ENCODE results near the gene CTNNA3. TPM values are rescaled to one million over a fixed set of nuclear protein-coding genes. Genes with fewer than 3 reads are reported as not detected.

CTNNA3 gene
- total RNA-seq, 1 experiment from 2014 or later = 0.32 TPM

GRCh38 chr10:67537906-67538305 lies 158.1 kb downstream of the CTNNA3 start (continued):
- no peak for TF ChIP-seq CTCF (IDR thresholded peaks at IDR 0.05 in 2 of 3, conservative IDR thresholded peaks at IDR 0.05 in 1 of 3; ENCODE audit: borderline replicate concordance in 1 of 3, insufficient read depth in 1 of 3, low read depth in 2 of 3, low read length in 2 of 3)

DNA sequence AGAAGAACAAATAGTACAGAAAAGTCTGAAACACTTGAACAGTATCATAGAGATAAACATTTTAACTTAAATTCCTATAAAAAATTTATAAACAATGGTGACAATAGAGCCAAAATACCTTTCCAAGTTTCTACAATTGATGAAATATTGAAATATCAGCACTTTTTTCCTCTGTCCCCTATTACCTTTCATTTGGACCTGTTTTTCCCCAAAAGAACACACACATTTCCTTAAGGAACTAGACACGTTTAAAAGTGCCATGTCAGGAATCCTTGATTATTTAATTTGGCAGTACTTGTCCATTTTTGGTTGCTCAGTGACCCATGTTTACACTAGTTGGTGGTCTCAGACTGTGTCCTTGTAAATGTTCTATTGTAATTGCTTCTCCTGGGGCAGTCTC lies 162.6 kb downstream of the CTNNA3 start:
- CTCF ChIA-PET = no interaction called here
- no peak for DNase-seq (ENCODE audit: low read depth, low spot score)
- no peaks in the 10 kb centered on the region for H3K9me2 ChIP-seq (ENCODE audit: insufficient read depth)
- H3K9ac ChIP-seq (ENCODE audit: low read length) = no peak overlapping the region
- no peak overlapping the region for H2AFZ ChIP-seq (ENCODE audit: low read depth, low read length, poor library complexity, severe bottlenecking)
- H4K20me1 ChIP-seq (ENCODE audit: insufficient read depth) = no peaks in the 10 kb centered on the region
- H3K79me2 ChIP-seq (ENCODE audit: insufficient read depth, low read length) = no peaks in the 10 kb centered on the region
- intact Hi-C loops (cut with micrococcal nuclease) = no loop called here
- no peak overlapping the region for H3K27ac ChIP-seq (ENCODE audit: low read depth, low read length)
- H3K4me1 ChIP-seq (ENCODE audit: control insufficient read depth in 1 of 2, insufficient read depth in 2 of 2, low read length in 2 of 2) = no peaks in the 10 kb centered on the region
- H3K4me2 ChIP-seq (ENCODE audit: low read length) = no peak overlapping the region
- RAD21 ChIA-PET (ENCODE audit: low non-redundant PET in 1 of 2, low total read pairs in 2 of 2, uncharacterized antibody in 2 of 2, unreplicated experiment in 2 of 2) = no interaction called here
- no peaks in the 10 kb centered on the region for H3K36me3 ChIP-seq (ENCODE audit: control insufficient read depth in 1 of 2, insufficient read depth in 2 of 2, low read length in 2 of 2)
- no peaks in the 10 kb centered on the region for H3K9me3 ChIP-seq (ENCODE audit: control insufficient read depth in 1 of 2, insufficient read depth in 1 of 2, low read depth in 1 of 2, low read length in 2 of 2)
- no peak for ATAC-seq
- no peak overlapping the region for H3K4me3 ChIP-seq (replicated peaks in 1 of 2; ENCODE audit: low read depth in 1 of 2, low read length in 2 of 2)
- H3K27me3 ChIP-seq (ENCODE audit: insufficient read depth, low read length) = no peaks in the 10 kb centered on the region
- BruUV-seq (replicated peaks) = no TSS peak
- POLR2A ChIA-PET = no interaction called here
- TF ChIP-seq ZNF274 (IDR thresholded peaks at IDR 0.05; ENCODE audit: low read depth, low read length) (no peak), SRF (IDR thresholded peaks at IDR 0.05; ENCODE audit: low read depth) (no peak), ZBTB33 (IDR thresholded peaks at IDR 0.05; ENCODE audit: extremely low read depth, insufficient replicate concordance, low read length) (no peak), TCF7L2 (IDR thresholded peaks at IDR 0.05; ENCODE audit: borderline replicate concordance, extremely low read depth, insufficient read depth, insufficient read length) (no peak), FOSL1 (IDR thresholded peaks at IDR 0.05; ENCODE audit: low read depth) (no peak), CEBPB (IDR thresholded peaks at IDR 0.05; ENCODE audit: low read depth) (no peak), JUND (IDR thresholded peaks at IDR 0.05) (no peak), REST (IDR thresholded peaks at IDR 0.05; ENCODE audit: low read depth) (no peak), POLR2A (IDR thresholded peaks at IDR 0.05; ENCODE audit: borderline replicate concordance, extremely low read depth, insufficient read depth, insufficient read length) (no peak), RAD21 (IDR thresholded peaks at IDR 0.05; ENCODE audit: low read depth) (no peak), ELF1 (IDR thresholded peaks at IDR 0.05; ENCODE audit: borderline replicate concordance, low read depth) (no peak), EZH2phosphoT487 (IDR thresholded peaks at IDR 0.05; ENCODE audit: borderline replicate concordance) (no peak), CTCF (IDR thresholded peaks at IDR 0.05 in 2 of 3, conservative IDR thresholded peaks at IDR 0.05 in 1 of 3; ENCODE audit: borderline replicate concordance in 1 of 3, insufficient read depth in 1 of 3, low read depth in 2 of 3, low read length in 2 of 3) (no peak), YY1 (IDR thresholded peaks at IDR 0.05; ENCODE audit: extremely low read depth, insufficient replicate concordance, low read depth, low read length) (no peak), ZFX (IDR thresholded peaks at IDR 0.05) (no peak)
